Stomach smooth muscle (tissue), 2 donors: ENCODE measurements around the gene MUC5B.

ENCODE experiments used
- H3K27ac ChIP-seq: one replicate; pipeline ENCODE4 v1.7.0; 2013; ENCODE audit warnings: mild to moderate bottlenecking, low read length, inconsistent platforms
- H3K27me3 ChIP-seq, 2 donors: one replicate each; pipeline ENCODE4 v1.7.0; 2013; ENCODE audit warnings: low read length in 2 of 2; ENCODE audit not compliant: insufficient read depth in 2 of 2, control insufficient read depth in 1 of 2
- H3K36me3 ChIP-seq, 2 donors: one replicate each; pipeline ENCODE4 v1.7.0; 2013; ENCODE audit warnings: low read length in 2 of 2; ENCODE audit not compliant: control insufficient read depth in 2 of 2, insufficient read depth in 2 of 2
- H3K4me1 ChIP-seq: one replicate; pipeline ENCODE4 v1.7.0; 2013; ENCODE audit warnings: low read length; ENCODE audit not compliant: control insufficient read depth, insufficient read depth
- H3K4me3 ChIP-seq, 2 donors: one replicate each; pipeline ENCODE4 v1.7.0; 2013; ENCODE audit warnings: low read length in 2 of 2
- H3K9ac ChIP-seq, 2 donors: one replicate each; pipeline ENCODE4 v1.7.0; 2013; ENCODE audit warnings: low read length in 2 of 2, mild to moderate bottlenecking in 1 of 2
- H3K9me3 ChIP-seq, 2 donors: one replicate each; pipeline ENCODE4 v1.7.0; 2013; ENCODE audit warnings: low read length in 2 of 2; ENCODE audit not compliant: control insufficient read depth in 2 of 2
- donor health status: healthy.
- donor health status: Pancreatic carcinoma.

Gene MUC5B

DNA sequence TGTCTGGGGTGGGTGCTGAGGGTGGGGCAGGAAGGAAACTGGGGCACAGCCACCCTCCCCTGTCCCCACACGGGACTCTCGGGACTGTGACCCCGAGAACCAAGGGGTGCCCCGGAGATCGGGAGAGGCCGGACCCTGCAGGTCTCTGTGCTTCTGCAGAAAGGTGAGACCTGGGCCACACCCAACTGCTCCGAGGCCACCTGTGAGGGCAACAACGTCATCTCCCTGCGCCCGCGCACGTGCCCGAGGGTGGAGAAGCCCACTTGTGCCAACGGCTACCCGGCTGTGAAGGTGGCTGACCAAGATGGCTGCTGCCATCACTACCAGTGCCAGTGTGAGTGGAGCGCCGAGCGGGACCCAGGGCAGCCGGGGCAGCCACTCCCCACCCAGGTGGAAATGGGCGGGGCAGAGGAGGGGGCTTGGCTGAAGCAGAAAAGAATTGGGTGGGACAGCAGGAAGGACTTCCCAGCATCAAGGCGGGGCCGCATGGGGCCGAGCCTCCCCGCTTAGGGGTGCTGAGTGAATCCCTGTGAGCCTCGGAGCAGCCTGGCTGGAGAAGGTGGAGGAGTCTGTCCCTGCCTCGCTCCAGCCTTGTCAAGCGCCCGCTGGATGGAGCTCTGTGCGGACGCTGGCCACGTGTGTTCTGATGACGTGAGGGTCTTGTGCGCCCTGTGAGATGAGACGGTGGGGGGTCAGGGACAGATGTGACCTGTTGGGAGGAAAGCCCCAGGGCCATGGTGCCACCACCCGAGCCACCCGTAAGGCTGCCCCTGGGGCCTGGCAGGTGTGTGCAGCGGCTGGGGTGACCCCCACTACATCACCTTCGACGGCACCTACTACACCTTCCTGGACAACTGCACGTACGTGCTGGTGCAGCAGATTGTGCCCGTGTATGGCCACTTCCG is 29.3 kb upstream of the MUC5B start:
- Histone ChIP-seq H3K36me3 (no peaks in the 10 kb centered on the region), H3K9me3 (no peaks in the 10 kb centered on the region), H3K9ac (no peak overlapping the region), H3K4me3 (no peak overlapping the region), H3K27ac (no peak overlapping the region), H3K4me1 (no peaks in the 10 kb centered on the region), H3K27me3 (peaks cover 17 to 22% of the 10 kb centered on the region in 2 donors)

DNA sequence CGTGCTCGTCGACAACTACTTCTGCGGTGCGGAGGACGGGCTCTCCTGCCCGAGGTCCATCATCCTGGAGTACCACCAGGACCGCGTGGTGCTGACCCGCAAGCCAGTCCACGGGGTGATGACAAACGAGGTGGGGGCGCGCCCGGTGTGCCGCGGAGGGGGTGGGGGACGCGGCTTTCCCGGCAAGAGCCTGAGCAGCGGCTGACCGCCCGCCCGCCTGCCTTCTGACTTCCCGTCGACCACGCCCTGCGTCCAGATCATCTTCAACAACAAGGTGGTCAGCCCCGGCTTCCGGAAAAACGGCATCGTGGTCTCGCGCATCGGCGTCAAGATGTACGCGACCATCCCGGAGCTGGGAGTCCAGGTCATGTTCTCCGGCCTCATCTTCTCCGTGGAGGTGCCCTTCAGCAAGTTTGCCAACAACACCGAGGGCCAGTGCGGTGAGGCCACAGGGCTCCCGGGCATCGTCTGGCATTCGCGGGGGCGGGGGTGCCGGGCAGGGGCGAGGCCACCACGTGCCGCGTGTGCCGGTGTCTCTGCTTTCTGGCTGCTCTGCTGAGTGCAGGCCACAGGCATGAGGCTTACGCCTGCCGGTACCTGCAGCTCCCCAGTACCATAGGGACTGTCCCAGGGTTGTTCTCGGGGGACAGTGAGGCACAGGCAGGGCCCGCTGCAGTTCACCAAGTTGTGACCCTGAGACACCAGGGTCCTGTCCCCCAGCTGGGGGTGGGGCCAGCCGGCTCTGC is 28.5 kb upstream of the MUC5B start:
- Histone ChIP-seq H3K27ac (no peak overlapping the region), H3K27me3 (peaks cover 24 to 25% of the 10 kb centered on the region in 2 donors)

DNA sequence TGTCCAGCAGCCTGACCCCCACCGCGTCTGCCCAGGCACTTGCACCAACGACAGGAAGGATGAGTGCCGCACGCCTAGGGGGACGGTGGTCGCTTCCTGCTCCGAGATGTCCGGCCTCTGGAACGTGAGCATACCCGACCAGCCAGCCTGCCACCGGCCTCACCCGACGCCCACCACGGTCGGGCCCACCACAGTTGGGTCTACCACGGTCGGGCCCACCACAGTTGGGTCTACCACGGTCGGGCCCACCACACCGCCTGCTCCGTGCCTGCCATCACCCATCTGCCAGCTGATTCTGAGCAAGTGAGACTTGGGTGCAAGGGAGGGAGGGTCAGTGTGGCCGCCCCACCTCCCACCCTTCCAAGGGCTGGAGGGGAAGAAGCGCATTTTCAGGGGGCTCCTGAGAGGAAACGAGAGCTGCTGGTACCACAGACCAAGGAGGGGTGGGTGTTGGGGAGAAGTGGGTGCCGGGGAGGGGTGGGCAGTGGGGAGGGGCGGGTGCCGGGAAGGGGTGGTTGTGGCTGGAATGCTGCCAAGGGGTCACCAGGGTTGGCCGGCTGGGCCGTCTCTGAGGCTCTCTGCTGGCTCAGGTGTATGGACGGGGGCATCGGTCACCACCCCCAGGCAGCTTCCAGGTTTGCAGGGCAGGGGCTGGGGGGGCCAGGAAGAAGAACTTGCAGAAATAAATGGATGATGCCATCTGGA is 27.7 kb upstream of the MUC5B start:
- Histone ChIP-seq H3K27me3 (peaks cover 26 to 31% of the 10 kb centered on the region in 2 donors), H3K9ac (no peak overlapping the region)

More for the DNA sequence above, 28.5 kb upstream of the MUC5B start:
- Histone ChIP-seq H3K4me3 (no peak overlapping the region), H3K9me3 (no peaks in the 10 kb centered on the region), H3K9ac (no peak overlapping the region), H3K4me1 (no peaks in the 10 kb centered on the region), H3K36me3 (no peaks in the 10 kb centered on the region)

DNA sequence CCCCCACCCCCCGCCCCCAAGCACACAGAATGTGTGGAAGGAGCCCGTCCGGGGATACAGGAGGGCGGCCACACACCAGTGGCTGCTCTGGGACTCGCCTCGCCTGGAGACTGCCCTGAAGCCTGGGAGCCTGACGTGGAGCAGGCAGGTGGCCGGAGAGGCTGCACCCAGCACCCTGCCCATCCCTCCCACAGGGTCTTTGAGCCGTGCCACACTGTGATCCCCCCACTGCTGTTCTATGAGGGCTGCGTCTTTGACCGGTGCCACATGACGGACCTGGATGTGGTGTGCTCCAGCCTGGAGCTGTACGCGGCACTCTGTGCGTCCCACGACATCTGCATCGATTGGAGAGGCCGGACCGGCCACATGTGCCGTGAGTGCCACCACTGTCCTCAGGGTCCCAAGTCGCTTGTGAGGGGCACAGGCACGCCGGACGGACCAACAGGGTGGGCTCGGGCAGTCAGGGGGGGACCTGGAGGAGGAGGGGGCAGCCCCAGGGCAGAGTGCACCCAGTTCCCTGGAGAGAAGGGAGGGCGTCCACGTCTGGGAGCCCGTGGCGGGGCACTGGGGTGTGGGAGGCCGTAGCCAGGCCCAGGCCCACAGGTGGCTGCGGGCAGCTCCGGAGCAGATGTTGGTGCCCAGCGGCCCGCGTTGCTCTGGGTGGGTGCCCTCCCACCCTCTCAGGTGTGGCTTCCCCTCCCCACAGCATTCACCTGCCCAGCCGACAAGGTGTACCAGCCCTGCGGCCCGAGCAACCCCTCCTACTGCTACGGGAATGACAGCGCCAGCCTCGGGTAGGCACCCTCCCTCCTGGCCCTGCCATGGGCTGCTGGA is 27.0 kb upstream of the MUC5B start:
- H3K27ac ChIP-seq, result no peak overlapping the region
- H3K27me3 ChIP-seq, result peaks cover 26 to 34% of the 10 kb centered on the region in 2 donors

More for the DNA sequence above, 27.7 kb upstream of the MUC5B start:
- H3K4me3 ChIP-seq, result no peak overlapping the region
- no peak overlapping the region for H3K27ac ChIP-seq
- H3K9me3 ChIP-seq, result no peaks in the 10 kb centered on the region
- no peaks in the 10 kb centered on the region for H3K4me1 ChIP-seq
- no peaks in the 10 kb centered on the region for H3K36me3 ChIP-seq

DNA sequence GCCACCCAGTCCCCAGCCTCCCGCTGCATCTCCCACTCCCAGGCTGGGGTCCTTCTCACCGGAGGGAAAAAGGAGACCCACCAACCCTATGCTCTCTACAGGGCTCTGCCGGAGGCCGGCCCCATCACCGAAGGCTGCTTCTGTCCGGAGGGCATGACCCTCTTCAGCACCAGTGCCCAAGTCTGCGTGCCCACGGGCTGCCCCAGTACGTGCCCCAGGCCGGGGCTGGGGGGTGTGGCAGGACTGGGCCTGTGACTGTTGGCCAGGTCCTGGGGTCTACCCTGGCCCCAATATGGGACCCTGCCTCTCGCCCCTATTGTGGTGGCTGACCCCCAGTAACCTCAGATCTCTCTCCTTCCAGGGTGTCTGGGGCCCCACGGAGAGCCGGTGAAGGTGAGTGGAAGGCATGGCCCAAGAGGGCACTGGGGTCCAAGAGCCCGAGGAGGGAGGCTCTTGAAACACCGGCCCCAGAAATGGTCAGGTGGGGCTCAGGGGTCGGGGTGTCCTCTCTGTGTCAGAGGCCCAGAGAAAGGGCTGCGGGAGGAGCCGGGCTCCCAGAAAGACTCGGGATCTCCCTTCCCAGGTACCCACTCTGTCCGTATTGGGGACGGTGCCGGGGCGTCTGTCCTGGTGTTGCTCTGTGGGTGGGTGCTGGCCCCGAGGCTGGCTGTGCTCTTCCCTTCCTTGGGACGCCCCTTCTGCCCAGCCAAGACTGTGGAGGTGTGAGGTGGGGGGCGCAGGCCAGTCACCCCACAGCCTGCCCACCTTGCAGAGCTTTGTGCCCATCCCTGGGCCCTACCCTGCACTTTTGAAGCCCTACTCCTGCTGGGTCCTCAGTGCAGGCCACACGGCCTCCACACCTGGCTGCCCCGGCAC is 26.1 kb upstream of the MUC5B start:
- Histone ChIP-seq H3K4me3 (no peak overlapping the region), H3K36me3 (no peaks in the 10 kb centered on the region), H3K27me3 (peaks cover 24 to 34% of the 10 kb centered on the region in 2 donors), H3K27ac (no peak overlapping the region), H3K9ac (no peak overlapping the region), H3K4me1 (no peaks in the 10 kb centered on the region), H3K9me3 (no peaks in the 10 kb centered on the region)

More for the DNA sequence above, 27.0 kb upstream of the MUC5B start:
- Histone ChIP-seq H3K9ac (no peak overlapping the region), H3K4me3 (no peak overlapping the region), H3K36me3 (no peaks in the 10 kb centered on the region), H3K4me1 (no peaks in the 10 kb centered on the region), H3K9me3 (no peaks in the 10 kb centered on the region)

DNA sequence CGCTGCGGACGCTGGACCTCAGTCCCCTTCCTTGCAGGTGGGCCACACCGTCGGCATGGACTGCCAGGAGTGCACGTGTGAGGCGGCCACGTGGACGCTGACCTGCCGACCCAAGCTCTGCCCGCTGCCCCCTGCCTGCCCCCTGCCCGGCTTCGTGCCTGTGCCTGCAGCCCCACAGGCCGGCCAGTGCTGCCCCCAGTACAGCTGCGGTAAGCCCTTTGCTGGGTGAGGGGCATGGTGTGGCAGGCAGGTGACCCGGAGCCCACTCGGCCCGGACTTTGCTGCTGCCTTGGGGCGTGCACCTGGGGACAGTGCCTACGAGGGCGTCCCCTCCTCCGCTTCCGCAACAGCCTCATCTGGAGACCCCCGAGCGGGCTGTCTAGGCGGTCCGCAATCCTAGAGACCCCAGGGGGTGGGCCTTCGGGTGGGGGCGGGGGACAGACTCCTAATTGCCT is 25.4 kb upstream of the MUC5B start:
- no peaks in the 10 kb centered on the region for H3K9me3 ChIP-seq
- no peak overlapping the region for H3K27ac ChIP-seq
- no peak overlapping the region for H3K9ac ChIP-seq
- no peaks in the 10 kb centered on the region for H3K4me1 ChIP-seq
- no peak overlapping the region for H3K4me3 ChIP-seq
- H3K27me3 ChIP-seq, result peaks cover 19 to 34% of the 10 kb centered on the region in 2 donors
- H3K36me3 ChIP-seq, result no peaks in the 10 kb centered on the region

DNA sequence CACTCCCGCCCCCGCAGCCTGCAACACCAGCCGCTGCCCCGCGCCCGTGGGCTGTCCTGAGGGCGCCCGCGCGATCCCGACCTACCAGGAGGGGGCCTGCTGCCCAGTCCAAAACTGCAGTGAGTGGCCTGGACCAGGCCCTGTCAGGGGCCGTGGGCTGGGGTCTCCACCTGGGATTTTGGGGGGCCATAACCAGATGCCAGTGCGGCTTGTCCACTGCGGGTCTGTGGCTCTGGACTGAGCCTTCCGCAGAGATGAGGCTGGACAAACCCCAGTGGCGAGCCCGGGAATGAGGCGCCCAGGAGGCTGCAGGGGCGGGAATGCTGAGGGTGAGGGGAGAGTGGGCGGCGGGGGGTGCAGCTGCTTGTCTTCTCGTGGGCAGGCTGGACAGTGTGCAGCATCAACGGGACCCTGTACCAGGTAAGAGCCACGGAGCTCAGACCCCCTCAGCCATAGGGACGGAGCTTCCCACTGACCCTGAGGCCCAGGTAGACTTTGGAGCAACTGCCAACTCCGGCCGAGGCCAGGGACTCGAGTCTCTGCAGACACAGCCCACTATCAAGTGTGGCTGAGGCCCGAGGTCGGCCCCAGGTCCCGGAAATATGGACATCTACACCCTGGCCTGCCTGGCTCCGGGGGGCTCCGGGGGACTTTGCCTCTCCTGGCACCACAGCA is 24.8 kb upstream of the MUC5B start:
- H3K36me3 ChIP-seq, result no peaks in the 10 kb centered on the region
- no peak overlapping the region for H3K27ac ChIP-seq
- H3K4me1 ChIP-seq, result no peaks in the 10 kb centered on the region
- H3K27me3 ChIP-seq, result peaks cover 21 to 38% of the 10 kb centered on the region in 2 donors
- H3K9me3 ChIP-seq, result no peaks in the 10 kb centered on the region
- H3K9ac ChIP-seq, result no peak overlapping the region
- H3K4me3 ChIP-seq, result no peak overlapping the region

DNA sequence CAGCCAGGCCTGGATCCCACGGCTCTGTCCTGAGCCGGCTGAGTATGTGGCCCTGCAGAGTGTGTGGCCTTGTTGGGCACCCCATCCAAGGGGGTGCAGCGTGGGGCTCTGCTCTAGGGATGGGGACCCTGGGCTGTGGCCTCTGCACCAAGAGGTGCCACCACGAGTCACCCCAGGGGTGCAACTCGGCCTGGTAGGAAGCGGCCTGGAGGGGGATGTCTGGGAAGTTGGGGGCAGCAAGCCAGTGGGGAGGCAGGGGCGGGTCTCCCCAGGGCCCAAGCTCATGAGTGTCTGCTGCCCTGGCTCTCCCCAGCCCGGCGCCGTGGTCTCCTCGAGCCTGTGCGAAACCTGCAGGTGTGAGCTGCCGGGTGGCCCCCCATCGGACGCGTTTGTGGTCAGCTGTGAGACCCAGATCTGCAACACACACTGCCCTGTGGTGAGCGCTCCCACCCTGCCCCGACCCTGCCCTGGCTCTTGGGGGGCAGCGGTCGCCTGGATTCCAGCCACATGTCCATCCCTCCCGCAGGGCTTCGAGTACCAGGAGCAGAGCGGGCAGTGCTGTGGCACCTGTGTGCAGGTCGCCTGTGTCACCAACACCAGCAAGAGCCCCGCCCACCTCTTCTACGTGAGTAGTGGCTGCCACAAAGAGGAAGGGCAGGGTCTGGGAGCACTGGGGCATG is 24.2 kb upstream of the MUC5B start:
- H3K27me3 ChIP-seq, result peaks cover 27 to 44% of the 10 kb centered on the region in 2 donors
- no peaks in the 10 kb centered on the region for H3K36me3 ChIP-seq
- no peaks in the 10 kb centered on the region for H3K4me1 ChIP-seq
- H3K4me3 ChIP-seq, result no peak overlapping the region
- no peak overlapping the region for H3K9ac ChIP-seq
- H3K9me3 ChIP-seq, result no peaks in the 10 kb centered on the region
- no peak overlapping the region for H3K27ac ChIP-seq
